PFSK-1 (cell line): ENCODE data around the gene MYOZ2. TPM values are rescaled to one million over a fixed set of nuclear protein-coding genes. Genes with fewer than 3 reads are reported as not detected.

Experiments used
- FOXP2 ChIP-seq: optimal IDR thresholded peaks from 2 replicates; pipeline ENCODE3; 2011; ENCODE audit warnings: borderline replicate concordance, control low read depth, inconsistent platforms; ENCODE audit not compliant: insufficient read depth; ENCODE audit errors: extremely low read length, extremely low read depth
- POLR2AphosphoS5 ChIP-seq: IDR thresholded peaks from 2 replicates; pipeline ENCODE4 v1.6.1; 2012; ENCODE audit warnings: low read depth, mild to moderate bottlenecking, control low read depth, low read length, moderate library complexity
- REST ChIP-seq, 2 experiments: IDR thresholded peaks; 2 replicates each; pipeline versions ENCODE4 v1.6.1 to v1.8.0; 2011 to 2012; ENCODE audit warnings: low read depth in 2 of 2, low read length in 2 of 2, control low read depth in 1 of 2, inconsistent platforms in 1 of 2, mild to moderate bottlenecking in 1 of 2, moderate library complexity in 1 of 2; ENCODE audit not compliant: insufficient read depth in 1 of 2
- SIN3A ChIP-seq: IDR thresholded peaks from 2 replicates; pipeline ENCODE4 v1.6.1; 2012; ENCODE audit warnings: mild to moderate bottlenecking, low read length, moderate library complexity, borderline replicate concordance; ENCODE audit not compliant: insufficient read depth
- TAF1 ChIP-seq: IDR thresholded peaks from 2 replicates; pipeline ENCODE4 v1.6.1; 2012; ENCODE audit warnings: low read length, control low read depth, borderline replicate concordance; ENCODE audit not compliant: insufficient read depth
- polyA plus RNA-seq: library from polyadenylated mRNA; unstranded; fragments of >200 nt; gene quantifications from one replicate; pipeline ENCODE4 v1.2.1, GENCODE V29; 2012; ENCODE audit warnings: low read depth, missing spikeins; ENCODE audit not compliant: insufficient read length

Gene MYOZ2
- polyA plus RNA-seq: not detected

GRCh38 chr4:119135721-119136121 is at the start of gene MYOZ2:
Gene MYOZ2 (plus strand): TSS chr4:119135832. CDS start chr4:119136526, 694 bp downstream.
- no peak for TF ChIP-seq TAF1
- no peak for TF ChIP-seq POLR2AphosphoS5
- no peak for TF ChIP-seq REST (IDR thresholded peaks at IDR 0.05; ENCODE audit: insufficient read depth in 1 of 2, low read depth in 2 of 2, low read length in 2 of 2)
- TF ChIP-seq SIN3A: no peak
- no peak for TF ChIP-seq FOXP2

GRCh38 chr4:119087121-119087520 is 48.5 kb upstream of the MYOZ2 start:
- TF ChIP-seq POLR2AphosphoS5 (no peak), REST (IDR thresholded peaks at IDR 0.05; ENCODE audit: insufficient read depth in 1 of 2, low read depth in 2 of 2, low read length in 2 of 2) (no peak), SIN3A (no peak), TAF1 (no peak), FOXP2 (no peak)

GRCh38 chr4:119087656-119088055 is 48.0 kb upstream of the MYOZ2 start:
- TF ChIP-seq POLR2AphosphoS5 (no peak), TAF1 (no peak), FOXP2 (no peak), REST (IDR thresholded peaks at IDR 0.05; ENCODE audit: insufficient read depth in 1 of 2, low read depth in 2 of 2, low read length in 2 of 2) (no peak), SIN3A (no peak)

- TF ChIP-seq REST (IDR thresholded peaks at IDR 0.05; ENCODE audit: insufficient read depth in 1 of 2, low read depth in 2 of 2, low read length in 2 of 2) (no peak), TAF1 (no peak), POLR2AphosphoS5 (no peak), FOXP2 (no peak)
These were observed 42.4 kb upstream of the MYOZ2 start for GRCh38 chr4:119093042-119093827.
